Measurements from ENCODE around the gene NEK4.

Gene NEK4

DNA sequence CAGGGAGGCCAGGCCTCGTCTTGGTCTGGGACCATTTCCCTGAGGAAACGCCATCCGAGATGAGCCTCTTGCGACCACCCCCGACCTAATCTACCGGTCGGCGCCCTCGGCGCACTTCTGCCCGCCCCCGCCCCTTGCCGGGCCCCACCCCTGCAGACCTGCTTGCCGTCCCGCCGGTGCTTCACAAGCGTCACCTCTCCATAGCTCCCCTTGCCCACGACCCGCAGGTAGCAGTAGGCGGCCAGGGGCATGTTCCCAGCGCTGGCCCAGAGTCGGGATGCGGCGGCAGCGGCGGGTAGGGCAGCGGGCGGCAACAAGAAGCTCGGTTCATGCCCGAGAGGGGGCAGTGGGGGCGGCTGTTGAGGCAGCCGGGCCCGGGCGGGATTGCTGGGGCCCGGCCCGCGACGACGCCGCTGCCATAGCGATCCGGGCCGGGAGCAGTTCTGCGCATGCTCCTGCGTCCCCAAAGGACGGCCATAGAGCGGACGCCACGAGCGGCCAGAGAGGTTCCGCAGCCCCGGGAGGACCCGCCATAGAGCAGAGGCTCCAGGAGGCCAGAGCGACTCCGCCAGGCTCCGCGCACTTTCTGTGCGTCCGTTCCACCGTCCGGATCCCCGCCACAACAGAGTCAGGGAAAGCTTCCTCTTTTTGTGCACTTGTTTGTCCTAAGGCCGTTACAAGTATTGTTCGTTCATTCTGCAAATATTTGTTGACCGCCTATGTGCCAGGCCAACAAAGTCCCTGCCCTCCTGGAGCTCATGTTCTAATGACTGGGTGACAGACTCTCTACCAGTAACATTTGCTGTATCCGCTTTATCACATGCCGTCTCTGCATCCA is at the start of gene NEK4:
TSS of gene NEK4 (minus strand) at position 445 of the 838 bp plus-strand sequence. CDS start at position 251, 194 bp downstream.
- DNase-seq = peak; percentile 79 to 80

DNA sequence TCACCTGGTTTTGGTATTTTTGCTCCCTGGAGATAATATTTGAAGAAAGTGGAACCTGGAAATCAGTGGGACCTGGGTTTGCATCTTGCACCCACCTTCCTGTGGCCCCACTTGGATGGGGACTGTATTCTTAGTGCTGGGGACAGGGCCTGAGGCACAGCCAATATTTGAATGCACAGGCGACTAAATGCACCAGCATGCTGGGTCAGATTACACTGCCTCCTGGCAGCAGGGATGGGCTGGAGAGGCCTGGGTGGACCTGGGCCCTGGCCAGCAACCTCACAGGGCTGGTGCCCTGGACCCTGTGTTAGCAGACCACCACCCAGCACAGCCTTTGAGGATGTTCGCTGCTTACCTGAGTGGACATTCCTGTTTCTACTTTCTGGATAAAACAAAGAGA is 49.2 kb upstream of the NEK4 start:
- no peak for DNase-seq

DNA sequence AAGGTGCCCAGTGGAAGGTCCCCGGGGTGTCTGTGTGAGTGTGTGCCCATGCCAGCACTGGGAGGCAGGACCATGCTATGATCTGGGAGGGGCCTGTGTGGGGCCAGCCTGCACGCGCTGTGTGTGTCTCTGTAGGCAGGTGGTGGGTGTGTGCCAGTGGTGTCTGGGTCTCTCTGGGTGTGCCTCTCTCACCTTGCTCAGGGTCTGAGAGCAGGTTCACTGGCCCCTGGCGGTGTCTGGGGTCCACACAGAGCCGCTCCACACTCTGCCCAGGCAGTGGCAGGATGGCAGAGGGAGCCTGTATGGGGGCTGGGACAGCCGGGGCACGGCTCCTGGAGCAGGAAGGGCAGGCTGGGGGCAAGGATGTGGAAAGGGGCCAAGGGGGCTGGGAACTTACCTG is 47.1 kb upstream of the NEK4 start:
- DNase-seq = no peak

GRCh38 chr3:52817221-52817620 is 46.5 kb upstream of the NEK4 start:
- DNase-seq = no peak

- no peak for DNase-seq
Observed at GRCh38 chr3:52816654-52817053, 45.9 kb upstream of the NEK4 start.

- DNase-seq = no peak
Observed at GRCh38 chr3:52816199-52816598, 45.5 kb upstream of the NEK4 start.

DNA sequence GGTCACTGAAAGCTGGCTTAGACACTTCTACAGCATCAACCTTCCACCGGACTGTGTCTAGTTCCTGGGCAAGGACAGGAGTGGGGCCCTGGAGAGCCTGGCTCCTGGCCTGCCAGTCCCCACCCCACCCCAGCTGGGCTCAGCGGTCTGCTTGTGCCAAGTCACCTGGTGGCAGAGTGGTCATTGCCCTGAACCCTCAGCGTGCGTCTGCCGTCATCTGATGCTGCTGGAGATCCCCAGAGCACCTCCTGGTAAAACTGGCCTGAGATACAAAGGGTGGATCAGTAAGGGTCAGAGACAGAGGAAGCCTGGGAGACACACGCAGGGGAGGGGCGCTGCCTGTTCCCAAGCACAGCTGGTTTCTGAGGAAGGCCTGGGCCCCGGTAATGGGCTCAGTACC is 43.1 kb upstream of the NEK4 start:
- no peak for DNase-seq

GRCh38 chr3:52811452-52812011 is 40.8 kb upstream of the NEK4 start:
- no peak for DNase-seq

- no peak for DNase-seq
Observed at GRCh38 chr3:52810923-52811322, 40.2 kb upstream of the NEK4 start.

- no peak for DNase-seq
Observed at GRCh38 chr3:52809662-52810377, 39.1 kb upstream of the NEK4 start.

GRCh38 chr3:52809149-52809548 is 38.4 kb upstream of the NEK4 start:
- DNase-seq = no peak

DNA sequence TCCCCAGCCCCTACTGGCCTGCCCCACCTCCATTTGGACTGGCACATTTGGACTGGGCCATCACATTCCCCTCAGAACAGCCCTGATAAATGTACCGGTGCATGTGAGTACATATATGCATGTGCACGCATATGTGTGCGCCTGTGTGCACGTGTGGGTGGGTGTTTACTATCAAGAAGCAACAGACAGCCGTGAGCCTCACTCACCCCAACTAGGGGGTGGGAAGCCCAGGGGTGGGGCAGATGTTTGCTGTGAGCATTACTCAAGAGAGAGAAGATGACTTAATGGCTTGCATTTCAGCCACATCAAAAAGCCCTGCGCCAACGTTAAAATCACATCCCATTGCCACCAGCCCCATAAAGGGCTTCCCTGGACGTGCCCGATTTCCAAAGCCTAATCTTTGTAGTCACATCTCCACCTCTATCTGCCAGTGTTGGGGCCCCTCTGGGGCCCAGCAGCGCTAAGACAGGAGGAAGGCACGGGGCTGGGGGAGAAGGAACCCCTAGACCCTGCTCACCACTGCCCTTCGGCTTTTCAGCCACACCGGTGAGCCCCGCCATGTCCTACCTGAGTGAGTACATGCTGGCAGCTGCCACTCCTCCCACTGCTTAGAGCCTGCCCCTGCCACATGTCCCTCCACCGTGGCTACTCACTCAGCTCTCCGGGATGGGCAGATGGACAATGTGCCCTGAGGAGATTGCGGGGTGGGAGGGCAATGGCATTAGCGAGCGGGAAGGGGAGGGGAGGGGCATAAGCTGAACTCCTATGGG is 34.7 kb upstream of the NEK4 start:
- no peak for DNase-seq

- no peak for DNase-seq
Observed at GRCh38 chr3:52801839-52802238, 31.1 kb upstream of the NEK4 start.

- no peak for DNase-seq
Observed at GRCh38 chr3:52800079-52800478, 29.3 kb upstream of the NEK4 start.

GRCh38 chr3:52798978-52799476 is 28.3 kb upstream of the NEK4 start:
- DNase-seq = no peak

DNA sequence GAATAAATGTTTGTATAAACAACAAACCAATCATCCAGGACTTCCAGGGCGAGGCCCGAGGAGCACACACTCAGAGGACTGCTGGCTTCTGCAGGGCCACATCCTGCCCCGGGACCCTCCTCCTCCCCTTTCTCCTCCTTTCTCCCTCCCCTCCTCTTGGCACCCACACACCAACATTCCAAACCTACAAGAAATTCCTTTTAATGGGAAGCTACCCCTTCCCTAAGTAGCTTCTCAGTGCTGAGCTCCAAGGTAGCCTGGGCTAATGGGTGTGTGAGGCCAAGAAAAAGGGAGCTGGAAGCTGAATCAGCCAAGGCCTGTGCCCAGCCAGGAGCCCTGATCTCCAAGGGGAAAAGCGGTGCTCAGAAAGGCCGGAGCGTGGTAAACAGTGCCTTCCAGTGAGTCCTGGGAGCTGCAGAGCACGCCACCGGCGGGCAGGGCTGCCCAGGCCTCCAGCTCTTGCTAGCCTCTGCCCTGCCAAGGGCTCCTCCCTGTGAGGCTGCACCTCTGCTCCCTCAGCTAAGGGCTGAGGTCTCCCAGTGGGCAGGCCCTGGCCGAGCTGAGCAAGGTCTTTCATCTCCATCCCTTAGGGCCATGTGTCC is 27.7 kb upstream of the NEK4 start:
- DNase-seq = no peak

DNA sequence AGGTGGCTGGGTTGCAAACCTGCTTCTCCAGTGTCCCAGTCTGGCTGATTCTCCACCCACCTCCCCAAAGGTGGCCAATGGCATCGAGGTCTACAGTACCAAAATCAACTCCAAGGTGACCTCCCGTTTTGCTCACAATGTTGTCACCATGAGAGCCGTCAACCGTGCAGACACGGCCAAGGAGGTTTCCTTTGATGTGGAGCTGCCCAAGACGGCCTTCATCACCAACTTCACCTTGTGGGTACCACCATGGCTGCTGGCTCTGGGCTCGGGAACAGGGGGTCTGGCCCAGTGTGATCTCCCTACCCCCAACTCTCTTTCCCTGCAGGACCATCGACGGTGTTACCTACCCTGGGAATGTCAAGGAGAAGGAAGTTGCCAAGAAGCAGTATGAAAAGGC is 25.7 kb upstream of the NEK4 start:
- DNase-seq = no peak

DNA sequence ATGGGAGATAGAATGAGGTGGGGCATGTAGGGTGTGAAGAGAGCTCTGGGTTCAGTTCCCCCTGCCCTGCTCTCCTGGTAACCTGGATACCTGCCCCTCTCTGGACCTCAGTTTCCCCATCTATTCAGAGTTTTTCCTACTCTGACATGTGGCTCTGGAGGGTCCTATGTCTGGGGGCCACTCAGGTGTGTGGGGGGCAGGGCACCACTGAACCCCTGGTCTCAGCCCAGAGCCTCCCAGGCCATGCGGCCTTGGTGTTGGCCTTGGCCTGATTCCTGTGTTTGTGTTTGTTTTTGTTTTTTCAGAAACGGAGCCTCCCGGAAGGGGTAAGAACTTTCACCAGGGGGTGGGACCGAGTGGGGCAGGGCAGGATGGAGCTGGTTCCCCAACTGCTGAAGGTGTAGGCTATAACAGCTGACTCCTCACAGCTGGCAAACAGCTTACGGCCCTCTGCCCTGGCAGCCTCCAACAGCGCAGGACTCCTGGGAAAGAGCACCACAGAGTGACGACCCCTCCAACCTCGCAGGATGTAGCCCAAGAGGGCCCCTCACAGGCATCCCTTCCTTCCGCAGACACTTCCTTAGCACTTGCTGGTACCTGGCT is 24.7 kb upstream of the NEK4 start:
- DNase-seq = no peak

DNA sequence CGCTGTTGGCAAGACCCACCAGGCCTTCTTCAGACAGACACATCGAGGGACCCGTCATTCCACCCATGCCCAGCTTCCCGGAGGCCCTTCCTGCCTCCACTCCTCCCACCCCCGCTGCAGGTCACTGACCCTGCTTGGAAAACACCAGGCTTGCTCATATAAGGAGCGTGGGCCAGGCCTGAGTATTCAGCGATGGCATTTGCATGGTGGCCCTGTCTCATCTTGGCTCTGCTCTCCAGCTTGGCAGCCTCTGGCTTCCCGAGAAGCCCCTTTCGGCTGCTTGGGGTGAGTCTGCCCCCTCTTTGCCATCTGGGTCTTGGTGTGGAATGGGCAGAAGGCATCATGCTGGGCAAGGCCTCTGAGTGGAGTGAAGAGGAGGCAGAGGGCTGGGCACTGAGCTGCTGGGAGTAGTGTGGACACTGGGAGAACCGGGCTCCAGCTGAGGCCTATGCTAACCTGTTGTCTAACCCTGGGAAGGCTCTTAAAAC is 23.9 kb upstream of the NEK4 start, which contains the start of gene ITIH3:
TSS of gene ITIH3 (plus strand) at position 185 of the 488 bp plus-strand sequence. CDS start at position 193, 8 bp downstream.
- DNase-seq = no peak

DNA sequence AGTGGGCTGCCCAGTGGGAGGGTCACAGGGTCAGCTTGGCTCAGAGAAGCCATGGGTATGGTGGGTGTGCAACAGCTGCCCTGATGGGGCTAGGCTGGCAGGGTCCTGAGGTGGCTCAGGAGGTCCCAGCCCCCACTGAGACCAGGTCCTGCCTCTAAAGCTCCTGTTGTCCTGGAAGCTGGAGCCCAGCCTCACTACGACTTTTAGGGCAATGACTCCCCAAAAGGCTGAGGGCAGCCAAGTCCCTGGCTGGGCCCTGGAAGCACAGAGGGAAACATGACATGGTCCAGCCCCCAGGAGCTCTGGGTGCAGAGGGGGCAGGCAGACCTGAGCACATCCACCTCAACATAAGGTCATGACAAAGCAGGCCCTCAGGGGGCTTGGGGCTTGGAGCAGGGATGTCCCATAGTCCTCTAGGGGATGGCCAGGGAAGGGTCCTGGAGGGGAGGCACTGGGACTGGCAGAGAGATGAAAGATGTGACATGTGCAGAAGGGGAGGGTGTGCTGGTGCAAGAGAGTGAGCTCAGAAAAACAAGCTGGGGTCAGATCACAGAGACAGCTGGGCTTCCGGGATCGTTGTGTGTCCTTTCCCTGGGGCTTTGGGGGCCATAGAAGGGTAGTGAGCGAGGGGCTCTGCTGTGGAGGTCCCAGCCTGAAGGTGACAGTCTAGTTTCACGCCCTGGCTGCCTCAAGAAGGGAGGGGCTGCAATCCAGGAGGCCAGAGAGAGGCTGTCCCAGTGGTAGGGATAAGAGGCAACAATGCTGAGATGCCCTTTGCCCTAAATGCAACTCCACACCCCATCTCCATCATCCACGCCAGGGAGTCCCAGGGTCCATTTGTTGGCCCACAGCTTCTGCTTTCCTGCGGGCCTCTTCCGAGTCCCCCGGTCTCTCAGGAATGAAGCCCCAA is 23.2 kb upstream of the NEK4 start:
- no peak for DNase-seq
